Bronchial epithelial cell (primary cell): ENCODE measurements around the gene WWP2. TPM values are rescaled to one million over a fixed set of nuclear protein-coding genes. Genes with fewer than 3 reads are reported as not detected.
"Not testable (repeated sequence)": the region's sequence is repeated elsewhere in the genome, so short reads cannot be mapped to it uniquely, and the experiment has no call there.

Source experiments
- DNase-seq: peaks from one replicate; pipeline ENCODE4 v3.0.0-alpha.2; 2010; ENCODE audit warnings: low read depth
- FAIRE-seq: peaks from 2 replicates; lab custom pipeline; 2011; peaks lifted over from hg19 to GRCh38; lab: Jason Lieb, UNC
- H3K27me3 ChIP-seq: 2 replicates; pipeline ENCODE4 v1.5.1; 2011; ENCODE audit warnings: low read length; ENCODE audit not compliant: control insufficient read depth, insufficient read depth
- H3K36me3 ChIP-seq: 2 replicates; pipeline ENCODE4 v1.5.1; 2011; ENCODE audit warnings: low read length; ENCODE audit not compliant: control insufficient read depth, insufficient read depth
- H3K4me3 ChIP-seq: 2 replicates; pipeline ENCODE4 v1.5.1; 2011; ENCODE audit warnings: mild to moderate bottlenecking, low read depth, low read length, control low read depth
- total RNA-seq: library from RNA; depleted of rRNA; stranded (reverse); fragments of >200 nt; gene quantifications from 2 replicates; pipeline ENCODE4 v1.2.1, GENCODE V29; 2014
- TF ChIP-seq, protein P1 (sequence below): IDR thresholded peaks from 2 replicates; pipeline ENCODE4 v1.5.1; 2011; ENCODE audit warnings: mild to moderate bottlenecking, moderate library complexity, low read length, control low read depth, inconsistent platforms; ENCODE audit not compliant: insufficient read depth, severe bottlenecking

Gene WWP2
- total RNA-seq, 1 donor from 2014 or later, result 15.0 TPM

DNA sequence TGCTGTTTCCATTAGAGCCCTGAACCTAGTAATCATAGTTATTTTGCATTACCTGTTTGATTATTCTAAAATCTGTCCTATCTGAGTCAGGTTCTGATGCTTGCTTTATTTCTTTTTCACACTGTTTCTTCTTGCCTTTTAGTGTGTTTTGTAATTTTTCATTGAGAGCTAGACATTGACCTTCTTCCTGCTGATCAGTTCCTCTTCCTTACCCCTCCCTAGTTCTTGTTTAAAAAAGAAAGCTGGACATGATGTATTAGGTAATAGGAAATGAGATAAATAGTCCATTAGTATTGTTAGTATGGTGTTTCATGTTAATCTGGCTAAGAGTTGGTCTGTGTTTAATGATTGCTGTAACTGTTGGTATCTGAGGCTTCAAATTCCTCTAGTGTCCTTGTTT is 13.4 kb downstream of the WWP2 start:
- TF ChIP-seq, protein P1, sequence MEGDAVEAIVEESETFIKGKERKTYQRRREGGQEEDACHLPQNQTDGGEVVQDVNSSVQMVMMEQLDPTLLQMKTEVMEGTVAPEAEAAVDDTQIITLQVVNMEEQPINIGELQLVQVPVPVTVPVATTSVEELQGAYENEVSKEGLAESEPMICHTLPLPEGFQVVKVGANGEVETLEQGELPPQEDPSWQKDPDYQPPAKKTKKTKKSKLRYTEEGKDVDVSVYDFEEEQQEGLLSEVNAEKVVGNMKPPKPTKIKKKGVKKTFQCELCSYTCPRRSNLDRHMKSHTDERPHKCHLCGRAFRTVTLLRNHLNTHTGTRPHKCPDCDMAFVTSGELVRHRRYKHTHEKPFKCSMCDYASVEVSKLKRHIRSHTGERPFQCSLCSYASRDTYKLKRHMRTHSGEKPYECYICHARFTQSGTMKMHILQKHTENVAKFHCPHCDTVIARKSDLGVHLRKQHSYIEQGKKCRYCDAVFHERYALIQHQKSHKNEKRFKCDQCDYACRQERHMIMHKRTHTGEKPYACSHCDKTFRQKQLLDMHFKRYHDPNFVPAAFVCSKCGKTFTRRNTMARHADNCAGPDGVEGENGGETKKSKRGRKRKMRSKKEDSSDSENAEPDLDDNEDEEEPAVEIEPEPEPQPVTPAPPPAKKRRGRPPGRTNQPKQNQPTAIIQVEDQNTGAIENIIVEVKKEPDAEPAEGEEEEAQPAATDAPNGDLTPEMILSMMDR, result no peak
- no peak overlapping the region for H3K4me3 ChIP-seq
- H3K36me3 ChIP-seq, result peaks cover 1% of the 10 kb centered on the region
- DNase-seq (no peak), FAIRE-seq (no peak)
- H3K27me3 ChIP-seq, result no peaks in the 10 kb centered on the region

- Histone ChIP-seq H3K4me3 (no peak overlapping the region), H3K27me3 (no peaks in the 10 kb centered on the region), H3K36me3 (peaks cover 3% of the 10 kb centered on the region)
- FAIRE-seq (no peak), DNase-seq (no peak)
- TF ChIP-seq, protein P1, result no peak
Observed at GRCh38 chr16:69779724-69780123, 17.6 kb downstream of the WWP2 start.

GRCh38 chr16:69781118-69781517 is 19.0 kb downstream of the WWP2 start:
- DNase-seq (no peak), FAIRE-seq (no peak)
- TF ChIP-seq, protein P1, result no peak
- Histone ChIP-seq H3K4me3 (no peak overlapping the region), H3K36me3 (peaks cover 2% of the 10 kb centered on the region), H3K27me3 (no peaks in the 10 kb centered on the region)

- H3K4me3 ChIP-seq, result no peak overlapping the region
- DNase-seq (no peak), FAIRE-seq (no peak)
- no peaks in the 10 kb centered on the region for H3K27me3 ChIP-seq
- TF ChIP-seq, protein P1, result no peak
- H3K36me3 ChIP-seq, result peaks cover 5% of the 10 kb centered on the region
Observed at GRCh38 chr16:69784586-69784985, 22.5 kb downstream of the WWP2 start.

DNA sequence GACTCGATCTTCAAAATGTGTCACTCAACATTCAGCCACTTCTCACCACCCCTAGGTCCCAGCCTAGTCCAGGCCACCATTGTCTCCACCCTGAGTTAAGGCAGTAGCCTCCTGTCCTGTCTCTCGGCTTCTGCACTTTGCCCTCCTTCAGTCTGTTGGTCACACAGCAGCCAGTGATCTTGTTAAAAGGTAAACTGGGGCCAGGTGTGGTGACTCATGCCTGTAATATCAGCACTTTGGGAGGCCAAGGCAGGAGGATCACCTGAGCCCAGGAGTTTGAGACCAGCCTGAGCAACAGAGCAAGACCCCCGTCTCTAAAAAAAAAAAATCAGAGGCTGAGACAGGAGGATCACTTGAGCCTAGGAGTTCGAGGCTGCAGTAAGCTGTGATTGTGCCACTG is 25.8 kb downstream of the WWP2 start:
- no peak overlapping the region for H3K4me3 ChIP-seq
- H3K27me3 ChIP-seq, result no peaks in the 10 kb centered on the region
- FAIRE-seq (no peak), DNase-seq (no peak)
- TF ChIP-seq, protein P1, result no peak
- peaks cover 5% of the 10 kb centered on the region for H3K36me3 ChIP-seq

- not testable (repeated sequence) for H3K27me3 ChIP-seq, H3K4me3 ChIP-seq, H3K36me3 ChIP-seq, DNase-seq, FAIRE-seq
Observed at GRCh38 chr16:69791391-69791847, 29.3 kb downstream of the WWP2 start.
